ENCODE measurements around the gene MAP2K5.

- TF ChIP-seq, protein P1, sequence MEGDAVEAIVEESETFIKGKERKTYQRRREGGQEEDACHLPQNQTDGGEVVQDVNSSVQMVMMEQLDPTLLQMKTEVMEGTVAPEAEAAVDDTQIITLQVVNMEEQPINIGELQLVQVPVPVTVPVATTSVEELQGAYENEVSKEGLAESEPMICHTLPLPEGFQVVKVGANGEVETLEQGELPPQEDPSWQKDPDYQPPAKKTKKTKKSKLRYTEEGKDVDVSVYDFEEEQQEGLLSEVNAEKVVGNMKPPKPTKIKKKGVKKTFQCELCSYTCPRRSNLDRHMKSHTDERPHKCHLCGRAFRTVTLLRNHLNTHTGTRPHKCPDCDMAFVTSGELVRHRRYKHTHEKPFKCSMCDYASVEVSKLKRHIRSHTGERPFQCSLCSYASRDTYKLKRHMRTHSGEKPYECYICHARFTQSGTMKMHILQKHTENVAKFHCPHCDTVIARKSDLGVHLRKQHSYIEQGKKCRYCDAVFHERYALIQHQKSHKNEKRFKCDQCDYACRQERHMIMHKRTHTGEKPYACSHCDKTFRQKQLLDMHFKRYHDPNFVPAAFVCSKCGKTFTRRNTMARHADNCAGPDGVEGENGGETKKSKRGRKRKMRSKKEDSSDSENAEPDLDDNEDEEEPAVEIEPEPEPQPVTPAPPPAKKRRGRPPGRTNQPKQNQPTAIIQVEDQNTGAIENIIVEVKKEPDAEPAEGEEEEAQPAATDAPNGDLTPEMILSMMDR (IDR thresholded peaks at IDR 0.05): no peak
- no peak for TF ChIP-seq EP300 (IDR thresholded peaks at IDR 0.05)
These were observed 232.1 kb downstream of the MAP2K5 start for GRCh38 chr15:67774626-67775025.

Measured in tibial nerve (tissue), 4 donors.